ENCODE measurements around the gene GIGYF1. TPM values are rescaled to one million over a fixed set of nuclear protein-coding genes. Genes with fewer than 3 reads are reported as not detected.

GIGYF1 gene
- polyA plus RNA-seq, 1 donor from 2014 or later, result 28.3 TPM

GRCh38 chr7:100683659-100684533 lies 10.2 kb downstream of the GIGYF1 start:
- Histone ChIP-seq H2AFZ (ENCODE audit: low read depth, low read length) (no peak overlapping the region), H4K20me1 (ENCODE audit: insufficient read depth) (no peaks in the 10 kb centered on the region), H3K4me2 (ENCODE audit: low read length) (no peak overlapping the region), H3K4me3 (ENCODE audit: low read length) (no peak overlapping the region), H3K27me3 (ENCODE audit: insufficient read depth, low read depth, low read length) (no peaks in the 10 kb centered on the region), H3K9me2 (ENCODE audit: insufficient read depth, low read length) (no peaks in the 10 kb centered on the region), H3F3A (ENCODE audit: insufficient read depth, low read length, poor library complexity, severe bottlenecking) (no peaks in the 10 kb centered on the region), H3K9ac (ENCODE audit: low read length) (no peak overlapping the region), H3K79me2 (replicated peaks; ENCODE audit: insufficient read depth, low read length) (peaks cover 5% of the 10 kb centered on the region), H3K27ac (ENCODE audit: low read length) (no peak overlapping the region), H3K9me3 (ENCODE audit: low read length) (no peaks in the 10 kb centered on the region), H3K36me3 (ENCODE audit: insufficient read depth, low read length) (no peaks in the 10 kb centered on the region)
- TF ChIP-seq TAF1 (IDR thresholded peaks at IDR 0.05; ENCODE audit: low read depth), result no peak
- no peak for TF ChIP-seq MXI1 (conservative IDR thresholded peaks at IDR 0.05; ENCODE audit: poor library complexity, severe bottlenecking)
- no peak for TF ChIP-seq EZH2 (IDR thresholded peaks at IDR 0.05; ENCODE audit: borderline replicate concordance, insufficient read depth, low read length, poor library complexity, severe bottlenecking)
- TF ChIP-seq REST (IDR thresholded peaks at IDR 0.05; ENCODE audit: borderline replicate concordance), result no peak
- TF ChIP-seq CTCF (IDR thresholded peaks at IDR 0.05; ENCODE audit: poor library complexity, severe bottlenecking), result no peak
- TF ChIP-seq RAD21 (conservative IDR thresholded peaks at IDR 0.05), result no peak

- Histone ChIP-seq H3K9me2 (ENCODE audit: insufficient read depth, low read length) (no peaks in the 10 kb centered on the region), H3K4me2 (ENCODE audit: low read length) (no peak overlapping the region), H3K36me3 (ENCODE audit: insufficient read depth, low read length) (no peaks in the 10 kb centered on the region), H2AFZ (ENCODE audit: low read depth, low read length) (no peak overlapping the region), H3K9ac (ENCODE audit: low read length) (no peak overlapping the region), H3K4me3 (ENCODE audit: low read length) (no peak overlapping the region), H3K27me3 (ENCODE audit: insufficient read depth, low read depth, low read length) (no peaks in the 10 kb centered on the region), H4K20me1 (ENCODE audit: insufficient read depth) (no peaks in the 10 kb centered on the region), H3K79me2 (replicated peaks; ENCODE audit: insufficient read depth, low read length) (no peaks in the 10 kb centered on the region), H3K9me3 (ENCODE audit: low read length) (no peaks in the 10 kb centered on the region), H3F3A (ENCODE audit: insufficient read depth, low read length, poor library complexity, severe bottlenecking) (no peaks in the 10 kb centered on the region), H3K27ac (ENCODE audit: low read length) (no peak overlapping the region)
- TF ChIP-seq POLR2AphosphoS5 (IDR thresholded peaks at IDR 0.05) (no peak), EZH2 (IDR thresholded peaks at IDR 0.05; ENCODE audit: borderline replicate concordance, insufficient read depth, low read length, poor library complexity, severe bottlenecking) (no peak), TAF1 (IDR thresholded peaks at IDR 0.05; ENCODE audit: low read depth) (no peak), RAD21 (conservative IDR thresholded peaks at IDR 0.05) (no peak), REST (IDR thresholded peaks at IDR 0.05; ENCODE audit: borderline replicate concordance) (no peak), CTCF (IDR thresholded peaks at IDR 0.05; ENCODE audit: poor library complexity, severe bottlenecking) (no peak), MXI1 (conservative IDR thresholded peaks at IDR 0.05; ENCODE audit: poor library complexity, severe bottlenecking) (no peak), EP300 (conservative IDR thresholded peaks at IDR 0.05; ENCODE audit: poor library complexity, severe bottlenecking) (no peak), SMC3 (conservative IDR thresholded peaks at IDR 0.05; ENCODE audit: poor library complexity) (no peak)
Observed at GRCh38 chr7:100682991-100683658, 10.9 kb downstream of the GIGYF1 start.
